ENCODE results near the gene BIRC7. TPM values are rescaled to one million over a fixed set of nuclear protein-coding genes. Genes with fewer than 3 reads are reported as not detected.
"Not testable (repeated sequence)": the region's sequence is repeated elsewhere in the genome, so short reads cannot be mapped to it uniquely, and the experiment has no call there.

The BIRC7 gene
- total RNA-seq, 1 donor from 2014 or later: not detected

- intact Hi-C loops (cut with micrococcal nuclease): no loop called here
Observed at GRCh38 chr20:63206878-63207277, 28.8 kb upstream of the BIRC7 start.

- intact Hi-C loops (cut with micrococcal nuclease): no loop called here
Observed at GRCh38 chr20:63208346-63208909, 27.3 kb upstream of the BIRC7 start.

GRCh38 chr20:63210011-63210605 is 25.6 kb upstream of the BIRC7 start:
- intact Hi-C loops (cut with micrococcal nuclease): no loop called here

DNA sequence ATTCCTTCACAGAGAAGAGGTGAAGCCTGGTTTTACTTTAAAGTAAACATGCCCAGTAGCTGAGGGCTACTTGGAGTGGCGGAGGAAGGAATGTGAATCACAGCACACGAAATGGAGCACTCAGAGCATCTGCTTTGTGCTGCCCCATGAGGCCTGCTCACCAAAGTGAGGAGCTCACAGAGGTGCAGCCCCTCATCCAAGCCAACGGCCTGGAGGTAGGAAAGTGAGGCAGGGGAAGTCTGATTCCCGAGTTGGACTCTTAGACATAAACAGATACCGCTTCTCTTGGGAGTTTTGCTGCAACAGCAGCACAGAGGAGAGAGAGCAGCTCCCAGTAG is 23.3 kb upstream of the BIRC7 start:
- intact Hi-C loops (cut with micrococcal nuclease): no loop called here

DNA sequence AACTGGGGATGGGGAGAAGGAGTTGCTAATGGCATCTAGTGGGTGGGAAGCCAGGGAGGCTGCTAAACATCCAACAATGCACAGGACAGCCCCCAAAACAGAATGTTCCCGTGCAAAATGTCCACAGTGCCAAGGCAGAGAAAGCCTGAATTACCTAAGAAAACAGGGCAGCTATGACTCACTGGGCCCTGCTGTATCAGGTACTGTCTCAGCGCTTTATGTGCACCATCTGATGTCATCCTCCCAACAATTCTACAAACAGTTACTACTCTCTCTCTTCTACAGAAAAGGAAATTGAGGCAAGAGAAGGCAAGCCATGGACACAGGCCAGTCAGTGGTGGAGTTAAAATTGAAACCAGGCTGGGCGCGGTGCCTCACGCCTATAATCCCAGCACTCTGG is 22.9 kb upstream of the BIRC7 start:
- intact Hi-C loops (cut with micrococcal nuclease): no loop called here

- intact Hi-C loops (cut with micrococcal nuclease): no loop called here
Observed at GRCh38 chr20:63214514-63214913, 21.2 kb upstream of the BIRC7 start.

- intact Hi-C loops (cut with micrococcal nuclease): loop anchor here (1.0 to 5.0 kb wide), 8 partner anchors 57 to 847 kb away; partner anchors contain the start of genes ARFGAP1, GID8, GMEB2 and PPDPF
Observed at GRCh38 chr20:63215101-63216040, 20.3 kb upstream of the BIRC7 start.

DNA sequence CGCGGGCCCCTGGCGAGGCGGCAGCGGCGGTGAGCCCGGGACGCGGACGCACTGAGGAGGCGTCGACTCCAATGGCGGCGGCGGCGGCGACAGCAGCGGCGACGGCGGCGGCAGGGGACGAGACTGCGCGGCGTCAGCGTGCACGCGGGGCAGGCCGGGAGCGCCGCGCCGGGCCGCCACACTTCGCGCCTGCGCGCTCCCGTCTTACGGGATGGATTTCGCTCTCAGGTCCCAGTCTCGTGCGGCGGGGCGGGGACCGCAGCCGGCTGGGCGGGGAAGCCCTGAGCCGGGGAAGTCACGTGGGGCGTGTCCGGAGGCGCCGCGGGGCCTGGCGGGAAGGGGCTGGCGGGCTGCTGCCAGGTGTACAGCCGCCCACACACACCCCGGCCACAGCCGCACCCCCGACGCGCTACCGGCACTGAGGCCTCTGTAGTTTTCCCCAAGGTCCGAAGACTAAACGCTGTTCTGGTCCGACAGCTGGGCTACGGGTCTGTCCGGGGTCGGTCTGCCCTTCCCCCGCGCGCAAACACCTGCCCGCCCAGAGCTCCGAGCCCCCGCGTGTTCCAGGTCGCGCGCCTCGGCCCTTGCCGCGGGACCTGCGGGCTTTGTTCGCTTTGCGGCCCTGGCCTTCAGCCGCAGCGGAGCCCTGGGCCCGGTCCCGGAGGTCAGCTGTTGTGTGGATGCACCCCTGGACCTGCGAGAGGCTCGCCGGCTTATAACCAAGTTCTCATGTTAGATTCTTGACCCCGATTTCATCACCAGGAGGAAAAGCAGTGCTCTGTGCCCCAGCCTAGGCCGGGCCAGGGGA is 19.5 kb upstream of the BIRC7 start, which contains the start of gene YTHDF1:
Gene YTHDF1 (minus strand): TSS at position 91 of the 808 bp plus-strand sequence. CDS start 239 bp downstream, outside the sequence.
- intact Hi-C loops (cut with micrococcal nuclease): loop anchor here (1.0 to 5.0 kb wide), 8 partner anchors 56 to 846 kb away; partner anchors contain the start of genes ARFGAP1, GID8, GMEB2 and PPDPF

GRCh38 chr20:63216849-63217471 is 18.7 kb upstream of the BIRC7 start:
- intact Hi-C loops (cut with micrococcal nuclease): loop anchor here (1.0 to 5.0 kb wide), 8 partner anchors 55 to 845 kb away; partner anchors contain the start of genes ARFGAP1, GID8, GMEB2 and PPDPF

- intact Hi-C loops (cut with micrococcal nuclease): loop anchor here (2.0 to 5.0 kb wide), 4 partner anchors 280 to 845 kb away; partner anchors contain the start of genes GID8, RTEL1, TCEA2 and TCFL5
Observed at GRCh38 chr20:63217706-63218105, 18.0 kb upstream of the BIRC7 start.

DNA sequence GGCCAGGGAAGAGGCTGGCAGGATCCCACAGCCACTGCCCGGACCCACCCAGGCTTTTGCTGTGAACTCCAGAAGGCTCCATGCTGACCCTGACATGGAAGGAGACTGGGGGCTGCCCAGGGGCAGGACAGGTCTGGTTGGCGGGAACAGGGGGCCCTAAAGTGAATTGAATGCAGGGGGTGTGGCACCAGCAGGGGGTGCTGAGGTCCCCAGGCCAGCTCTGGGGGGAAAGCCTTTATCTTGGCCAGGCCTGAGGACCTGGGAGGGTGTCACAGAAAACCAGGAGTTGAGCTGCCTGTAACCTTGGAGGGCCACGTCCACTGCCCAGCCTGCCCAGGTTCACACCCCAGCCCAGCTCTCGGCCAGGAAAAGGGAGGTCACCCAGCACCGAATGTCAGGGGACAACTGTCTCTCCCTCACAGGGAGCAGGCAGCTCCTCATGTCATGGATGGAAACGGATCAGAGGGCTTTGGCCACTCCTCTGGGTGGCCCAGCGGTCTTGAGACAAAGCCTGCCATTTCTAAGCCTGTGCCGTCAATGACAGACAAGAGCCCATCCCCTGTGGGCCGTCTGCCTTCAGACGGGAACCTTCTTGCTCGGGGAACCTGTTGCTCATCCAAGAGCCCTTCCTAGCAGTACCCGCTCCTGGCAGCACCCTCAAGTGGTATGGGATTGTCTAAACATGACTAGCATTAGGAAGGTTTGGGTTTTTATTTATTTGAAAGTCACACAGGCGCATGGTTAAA is 16.8 kb upstream of the BIRC7 start:
- intact Hi-C loops (cut with micrococcal nuclease): loop anchor here (5.0 kb wide), 3 partner anchors 282 to 843 kb away; partner anchors contain the start of genes GID8, RTEL1 and TCEA2

DNA sequence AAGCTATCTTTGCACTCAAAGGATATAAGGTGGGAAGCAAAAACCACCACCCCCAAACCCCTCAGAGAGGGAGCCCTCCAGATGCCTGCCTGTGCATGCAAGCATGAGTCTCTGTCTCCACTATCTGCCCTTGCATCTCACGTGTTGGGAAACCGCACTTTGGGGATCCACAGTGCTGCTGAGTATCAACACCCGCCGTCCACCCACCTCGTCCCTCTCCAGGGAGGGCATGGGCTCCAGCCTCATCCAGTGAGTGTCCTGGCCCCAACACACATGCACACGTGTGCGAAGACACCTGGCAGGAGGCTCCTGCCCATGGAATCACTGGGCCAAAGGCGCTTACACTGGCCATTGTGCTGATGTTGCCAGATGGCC is 16.3 kb upstream of the BIRC7 start:
- intact Hi-C loops (cut with micrococcal nuclease): loop anchor here (5.0 kb wide), 3 partner anchors 282 to 843 kb away; partner anchors contain the start of genes GID8, RTEL1 and TCEA2

DNA sequence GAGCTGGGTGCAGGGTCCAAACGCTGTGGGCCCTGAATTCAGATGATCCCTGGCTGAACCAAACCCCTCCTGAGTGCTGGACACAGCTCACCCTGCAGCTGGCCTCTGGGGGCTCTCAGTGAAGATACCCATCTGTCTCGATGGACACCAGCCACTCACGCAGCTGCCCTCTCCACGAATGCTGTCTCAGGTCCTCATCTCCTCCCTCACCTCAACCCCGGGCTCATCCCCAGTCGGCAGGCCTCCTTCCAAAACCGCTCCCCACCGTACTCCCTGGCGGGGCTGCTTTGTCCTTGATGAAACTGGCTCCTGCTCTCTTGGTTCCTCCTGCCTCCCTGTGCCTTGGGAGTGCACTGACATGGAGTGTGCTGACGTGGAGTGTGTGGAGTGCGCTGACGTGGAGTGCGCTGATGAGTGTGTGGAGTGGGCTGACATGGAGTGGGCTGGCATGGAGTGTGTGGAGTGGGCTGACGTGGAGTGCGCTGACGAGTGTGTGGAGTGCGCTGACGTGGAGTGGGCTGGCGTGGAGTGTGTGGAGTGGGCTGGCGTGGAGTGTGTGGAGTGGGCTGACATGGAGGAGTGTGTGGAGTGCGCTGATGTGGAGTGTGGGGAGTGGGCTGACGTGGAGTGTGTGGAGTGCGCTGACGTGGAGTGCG is 15.7 kb upstream of the BIRC7 start:
- intact Hi-C loops (cut with micrococcal nuclease): loop anchor here (5.0 kb wide), 3 partner anchors 283 to 842 kb away; partner anchors contain the start of genes GID8, RTEL1 and TCEA2

GRCh38 chr20:63220696-63221399 is 14.9 kb upstream of the BIRC7 start:
- intact Hi-C loops (cut with micrococcal nuclease): no loop called here

- intact Hi-C loops (cut with micrococcal nuclease): not testable (repeated sequence)
Observed at GRCh38 chr20:63221400-63222053, 14.2 kb upstream of the BIRC7 start.

- intact Hi-C loops (cut with micrococcal nuclease): no loop called here
Observed at GRCh38 chr20:63222541-63222940, 13.2 kb upstream of the BIRC7 start.

DNA sequence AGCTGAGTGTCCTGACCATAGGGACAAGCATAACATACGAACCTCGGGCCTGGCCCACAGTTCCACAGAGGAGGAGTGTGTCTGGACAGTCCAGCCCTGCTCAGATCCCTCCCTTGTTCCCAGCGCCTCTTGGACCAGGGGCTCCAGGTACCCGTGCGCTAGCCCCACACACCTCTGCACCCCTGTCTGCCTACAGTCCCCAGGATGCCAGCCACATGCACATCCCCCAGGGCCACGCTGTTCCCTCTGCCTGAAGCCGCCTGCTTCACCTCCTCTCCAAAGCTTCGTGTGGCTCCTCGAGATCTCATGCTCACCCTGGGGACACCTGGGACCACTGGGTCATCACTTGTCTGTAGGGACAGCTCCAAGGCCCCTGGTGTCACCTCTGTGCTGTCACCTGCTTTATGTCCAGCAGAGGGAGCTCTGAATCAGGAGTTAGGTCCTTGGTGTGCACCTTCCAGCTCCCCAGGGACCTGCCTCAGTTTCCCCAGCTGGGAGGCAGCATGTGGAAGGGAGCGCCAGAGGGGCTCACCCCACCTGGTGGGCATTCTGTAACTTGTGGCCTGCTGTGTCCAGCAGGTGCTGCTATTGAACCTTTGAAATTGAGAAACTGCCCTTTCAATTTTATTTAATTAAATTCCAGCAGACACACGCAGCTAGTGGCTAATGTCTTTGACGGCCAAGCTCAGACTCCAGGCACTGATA is 12.4 kb upstream of the BIRC7 start:
- intact Hi-C loops (cut with micrococcal nuclease): loop anchor here (1.0 kb wide), 1 partner anchor 158 kb away; no protein-coding TSS in a partner anchor

Measured in T-helper 1 cell treated with Interleukin-12 subunit alpha and Interleukin-12 subunit beta and Interleukin-4 antibody, amounts not matched to agents 30 ng/mL and 1 ng/mL, for 36 hours (primary cell).